HL-60 (cell line): Measurements from ENCODE around the gene AFF3.

Experiments
- DNase-seq, 2 experiments: peaks; one replicate each; pipeline ENCODE4 v3.0.0-alpha.2; 2010 to 2020; ENCODE audit warnings: low read depth in 1 of 2, low spot score in 1 of 2
- H3K27ac ChIP-seq: fragments of 250-450 bp; sonication (Bioruptor Pico); replicated peaks from 2 replicates; pipeline ENCODE4 v1.5.1; 2020; ENCODE audit warnings: mild to moderate bottlenecking, moderate library complexity
- H3K27me3 ChIP-seq: fragments of 250-450 bp; sonication (Bioruptor Pico); 2 replicates; pipeline ENCODE4 v1.5.1; 2021; ENCODE audit warnings: mild to moderate bottlenecking, moderate library complexity; ENCODE audit not compliant: insufficient read depth, poor library complexity, severe bottlenecking
- H3K4me3 ChIP-seq: replicated peaks from 2 replicates; pipeline ENCODE4 v1.5.1; 2011; ENCODE audit warnings: mild to moderate bottlenecking, control low read depth, low read length; ENCODE audit not compliant: insufficient read depth
- GABPA ChIP-seq: IDR thresholded peaks from 2 replicates; pipeline ENCODE4 v1.6.1; 2012; ENCODE audit warnings: low read depth
- POLR2AphosphoS5 ChIP-seq: IDR thresholded peaks from 2 replicates; pipeline ENCODE4 v1.6.1; 2012; ENCODE audit warnings: low read depth
- SPI1 ChIP-seq: IDR thresholded peaks from 2 replicates; pipeline ENCODE4 v1.6.1; 2012; ENCODE audit warnings: low read depth, mild to moderate bottlenecking, borderline replicate concordance
- TF ChIP-seq, protein P1 (sequence below): IDR thresholded peaks from 2 replicates; pipeline ENCODE4 v1.6.1; 2012; ENCODE audit warnings: low read depth; ENCODE audit not compliant: insufficient replicate concordance
- TF ChIP-seq, protein P2 (sequence below): IDR thresholded peaks from one replicate; pipeline ENCODE4 v1.5.1; 2011; ENCODE audit warnings: low read length, control low read depth, inconsistent platforms; ENCODE audit not compliant: insufficient read depth

Gene AFF3

DNA sequence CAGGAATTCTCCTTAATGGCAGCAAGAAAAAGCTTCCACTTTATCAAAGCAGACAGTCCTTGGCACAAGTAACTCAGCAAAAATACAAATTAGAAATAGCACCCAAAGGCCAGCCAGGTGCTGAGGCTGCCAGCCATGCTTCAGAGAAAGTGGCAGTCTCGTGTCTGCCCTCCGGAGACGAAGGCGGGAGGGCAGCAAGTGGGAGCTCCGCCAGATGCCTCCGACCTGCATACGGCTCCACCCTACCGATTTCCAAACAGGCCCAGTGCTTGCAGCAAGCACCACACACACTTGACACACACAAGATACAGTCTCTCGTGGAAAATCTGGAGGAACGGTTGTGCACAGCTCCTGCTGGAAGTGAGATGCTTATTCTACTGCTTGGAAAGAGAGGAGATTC lies 517.7 kb downstream of the AFF3 start:
- no peak overlapping the region for H3K27ac ChIP-seq
- TF ChIP-seq GABPA (no peak), POLR2AphosphoS5 (no peak)
- TF ChIP-seq, protein P1, sequence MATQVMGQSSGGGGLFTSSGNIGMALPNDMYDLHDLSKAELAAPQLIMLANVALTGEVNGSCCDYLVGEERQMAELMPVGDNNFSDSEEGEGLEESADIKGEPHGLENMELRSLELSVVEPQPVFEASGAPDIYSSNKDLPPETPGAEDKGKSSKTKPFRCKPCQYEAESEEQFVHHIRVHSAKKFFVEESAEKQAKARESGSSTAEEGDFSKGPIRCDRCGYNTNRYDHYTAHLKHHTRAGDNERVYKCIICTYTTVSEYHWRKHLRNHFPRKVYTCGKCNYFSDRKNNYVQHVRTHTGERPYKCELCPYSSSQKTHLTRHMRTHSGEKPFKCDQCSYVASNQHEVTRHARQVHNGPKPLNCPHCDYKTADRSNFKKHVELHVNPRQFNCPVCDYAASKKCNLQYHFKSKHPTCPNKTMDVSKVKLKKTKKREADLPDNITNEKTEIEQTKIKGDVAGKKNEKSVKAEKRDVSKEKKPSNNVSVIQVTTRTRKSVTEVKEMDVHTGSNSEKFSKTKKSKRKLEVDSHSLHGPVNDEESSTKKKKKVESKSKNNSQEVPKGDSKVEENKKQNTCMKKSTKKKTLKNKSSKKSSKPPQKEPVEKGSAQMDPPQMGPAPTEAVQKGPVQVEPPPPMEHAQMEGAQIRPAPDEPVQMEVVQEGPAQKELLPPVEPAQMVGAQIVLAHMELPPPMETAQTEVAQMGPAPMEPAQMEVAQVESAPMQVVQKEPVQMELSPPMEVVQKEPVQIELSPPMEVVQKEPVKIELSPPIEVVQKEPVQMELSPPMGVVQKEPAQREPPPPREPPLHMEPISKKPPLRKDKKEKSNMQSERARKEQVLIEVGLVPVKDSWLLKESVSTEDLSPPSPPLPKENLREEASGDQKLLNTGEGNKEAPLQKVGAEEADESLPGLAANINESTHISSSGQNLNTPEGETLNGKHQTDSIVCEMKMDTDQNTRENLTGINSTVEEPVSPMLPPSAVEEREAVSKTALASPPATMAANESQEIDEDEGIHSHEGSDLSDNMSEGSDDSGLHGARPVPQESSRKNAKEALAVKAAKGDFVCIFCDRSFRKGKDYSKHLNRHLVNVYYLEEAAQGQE: no peak
- TF ChIP-seq, protein P2, sequence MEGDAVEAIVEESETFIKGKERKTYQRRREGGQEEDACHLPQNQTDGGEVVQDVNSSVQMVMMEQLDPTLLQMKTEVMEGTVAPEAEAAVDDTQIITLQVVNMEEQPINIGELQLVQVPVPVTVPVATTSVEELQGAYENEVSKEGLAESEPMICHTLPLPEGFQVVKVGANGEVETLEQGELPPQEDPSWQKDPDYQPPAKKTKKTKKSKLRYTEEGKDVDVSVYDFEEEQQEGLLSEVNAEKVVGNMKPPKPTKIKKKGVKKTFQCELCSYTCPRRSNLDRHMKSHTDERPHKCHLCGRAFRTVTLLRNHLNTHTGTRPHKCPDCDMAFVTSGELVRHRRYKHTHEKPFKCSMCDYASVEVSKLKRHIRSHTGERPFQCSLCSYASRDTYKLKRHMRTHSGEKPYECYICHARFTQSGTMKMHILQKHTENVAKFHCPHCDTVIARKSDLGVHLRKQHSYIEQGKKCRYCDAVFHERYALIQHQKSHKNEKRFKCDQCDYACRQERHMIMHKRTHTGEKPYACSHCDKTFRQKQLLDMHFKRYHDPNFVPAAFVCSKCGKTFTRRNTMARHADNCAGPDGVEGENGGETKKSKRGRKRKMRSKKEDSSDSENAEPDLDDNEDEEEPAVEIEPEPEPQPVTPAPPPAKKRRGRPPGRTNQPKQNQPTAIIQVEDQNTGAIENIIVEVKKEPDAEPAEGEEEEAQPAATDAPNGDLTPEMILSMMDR: no peak
- no peak for DNase-seq
- H3K4me3 ChIP-seq: no peak overlapping the region
- H3K27me3 ChIP-seq: no peaks in the 10 kb centered on the region

DNA sequence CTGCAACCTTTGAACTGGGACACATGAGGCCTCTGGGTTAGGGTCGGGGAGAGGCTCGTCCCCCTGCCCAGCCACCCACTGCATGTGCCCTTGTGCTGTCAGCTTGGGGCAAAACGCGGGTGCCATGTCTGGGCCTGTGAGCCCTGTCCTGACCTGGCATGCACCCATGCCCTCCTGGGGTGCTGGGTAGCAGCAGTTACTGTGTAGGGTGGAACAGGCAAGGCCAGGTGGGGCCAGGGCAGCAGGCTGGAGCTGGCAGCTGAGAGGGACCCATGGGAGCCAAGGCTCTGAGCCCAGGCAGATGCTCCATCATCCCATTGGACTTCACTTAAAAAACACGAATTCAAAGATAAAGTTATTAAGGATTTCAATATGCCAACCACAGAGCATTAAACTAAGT lies 518.8 kb downstream of the AFF3 start:
- no peak for DNase-seq
- H3K27ac ChIP-seq: no peak overlapping the region
- no peaks in the 10 kb centered on the region for H3K27me3 ChIP-seq
- TF ChIP-seq, protein P2: no peak
- TF ChIP-seq SPI1 (no peak), GABPA (no peak), POLR2AphosphoS5 (no peak)
- TF ChIP-seq, protein P1: no peak
- no peak overlapping the region for H3K4me3 ChIP-seq

DNA sequence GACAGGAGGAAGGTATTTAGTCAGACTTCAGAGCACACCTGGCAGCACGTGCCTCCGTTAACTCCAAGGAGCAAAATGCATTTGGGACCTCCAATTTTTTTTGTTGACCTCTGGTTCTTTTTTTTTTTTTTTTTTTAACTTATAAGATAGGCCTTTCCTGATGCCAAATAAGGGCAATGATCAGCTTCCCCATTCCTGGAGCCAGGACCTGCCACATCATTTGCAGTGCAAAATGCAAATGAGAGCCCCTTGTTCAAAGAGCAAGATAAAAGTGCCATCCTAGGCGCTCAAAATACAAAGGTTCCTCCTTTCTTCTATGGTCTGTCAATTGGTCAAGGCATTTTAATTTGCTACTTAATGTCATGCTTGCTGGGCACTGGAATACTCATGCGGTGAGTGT lies 519.4 kb downstream of the AFF3 start:
- Histone ChIP-seq H3K27ac (no peak overlapping the region), H3K27me3 (no peaks in the 10 kb centered on the region), H3K4me3 (no peak overlapping the region)
- TF ChIP-seq, protein P1: no peak
- no peak for TF ChIP-seq GABPA
- TF ChIP-seq, protein P2: no peak
- no peak for TF ChIP-seq POLR2AphosphoS5
- no peak for TF ChIP-seq SPI1
- DNase-seq: no peak
